LNCAP (cell line): ENCODE results near the gene CCL20.

ENCODE experiments used
- CTCF ChIP-seq: fragments of 450-650 bp; IDR thresholded peaks from 2 replicates; pipeline ENCODE4 v1.5.1; 2017; ENCODE audit warnings: mild to moderate bottlenecking

Gene CCL20

DNA sequence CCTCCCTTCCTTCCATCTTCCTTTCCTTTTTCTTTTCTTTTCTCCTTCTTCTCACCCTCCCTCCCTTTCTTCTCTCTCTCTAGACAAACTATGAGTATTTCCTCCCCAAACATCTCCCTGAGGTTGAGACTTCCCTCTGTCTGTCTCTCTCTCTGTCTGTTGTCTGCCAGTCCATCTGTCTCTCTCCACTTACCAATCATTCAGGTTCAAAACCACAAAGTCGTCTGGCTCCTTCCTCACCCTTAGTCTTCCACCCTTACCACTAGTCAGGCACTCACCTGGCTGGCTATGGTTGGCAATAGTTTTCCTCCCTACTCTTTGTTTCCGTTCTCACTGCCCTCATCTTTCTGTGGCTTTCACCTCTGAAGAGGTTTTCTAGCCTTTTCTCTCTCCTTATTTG is 12.9 kb downstream of the CCL20 start:
- no peak for TF ChIP-seq CTCF

- no peak for TF ChIP-seq CTCF
These were observed 13.5 kb downstream of the CCL20 start for GRCh38 chr2:227827143-227827542.

GRCh38 chr2:227828477-227828912 is 14.9 kb downstream of the CCL20 start:
- TF ChIP-seq CTCF, result no peak

GRCh38 chr2:227829337-227829736 is 15.7 kb downstream of the CCL20 start:
- TF ChIP-seq CTCF, result no peak

GRCh38 chr2:227834423-227834822 is 20.8 kb downstream of the CCL20 start:
- no peak for TF ChIP-seq CTCF

GRCh38 chr2:227834916-227835650 is 21.4 kb downstream of the CCL20 start:
- no peak for TF ChIP-seq CTCF

DNA sequence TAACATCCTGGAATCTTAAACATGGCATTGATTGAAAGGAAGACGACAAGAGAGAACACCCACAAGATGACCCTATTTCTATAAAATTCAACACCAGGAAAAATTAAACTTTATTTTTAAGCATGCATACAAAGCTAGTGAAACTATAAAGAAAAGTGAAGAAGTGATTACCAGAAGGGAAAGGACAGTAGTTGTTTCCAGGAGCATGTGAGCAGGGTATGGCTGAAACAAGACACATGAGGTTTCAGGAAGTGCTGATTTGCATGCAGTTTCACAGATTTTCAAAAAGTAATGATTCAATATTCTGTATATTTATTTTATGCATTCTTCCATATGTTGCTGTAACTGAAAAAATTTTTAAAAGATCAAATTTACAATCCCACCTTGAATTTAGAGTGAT is 33.2 kb downstream of the CCL20 start:
- no peak for TF ChIP-seq CTCF

DNA sequence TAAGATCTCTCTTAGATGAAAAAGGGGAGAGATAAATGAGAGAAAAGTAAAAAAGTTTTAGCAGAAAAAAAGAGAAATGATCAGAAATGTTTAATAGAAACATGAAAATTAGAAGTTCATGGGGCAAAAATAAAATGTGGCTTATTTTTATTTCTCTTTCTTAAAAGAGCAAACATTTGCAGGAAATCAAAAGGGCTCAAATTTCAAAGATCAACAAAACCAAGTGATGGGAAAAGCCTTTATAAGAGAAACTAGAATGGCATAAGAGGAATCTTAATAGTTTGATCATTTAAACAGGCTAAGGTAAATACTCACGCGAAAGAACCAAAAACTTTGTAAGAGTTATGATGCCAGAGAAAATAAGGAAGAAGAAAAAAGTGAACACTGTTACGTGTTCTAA is 34.5 kb downstream of the CCL20 start:
- TF ChIP-seq CTCF, result no peak
